Neural progenitor cell (in vitro differentiated cells): ENCODE results near the gene RFX8. TPM values are rescaled to one million over a fixed set of nuclear protein-coding genes. Genes with fewer than 3 reads are reported as not detected.

ENCODE experiments used
- DNase-seq: peaks from one replicate; pipeline ENCODE4 v3.0.0-alpha.2; 2016; ENCODE audit warnings: low spot score
- H2AFZ ChIP-seq: fragments of 200-600 bp; sonication (generic); replicated peaks from 2 replicates; pipeline ENCODE4 v1.6.1; 2016; ENCODE audit warnings: antibody characterized with exemption
- H3F3A ChIP-seq: fragments of 200-600 bp; sonication (generic); 2 replicates; pipeline ENCODE4 v1.6.1; 2016; ENCODE audit warnings: antibody characterized with exemption, low read depth
- H3K27ac ChIP-seq: fragments of 200-600 bp; sonication (generic); 2 replicates; pipeline ENCODE4 v1.5.1; 2016; ENCODE audit warnings: mild to moderate bottlenecking
- H3K27me3 ChIP-seq: fragments of 200-600 bp; sonication (generic); 2 replicates; pipeline ENCODE4 v1.6.1; 2016; ENCODE audit warnings: mild to moderate bottlenecking, moderate library complexity
- H3K36me3 ChIP-seq: fragments of 200-600 bp; sonication (generic); 2 replicates; pipeline ENCODE4 v1.5.1; 2016
- H3K4me1 ChIP-seq: fragments of 200-600 bp; sonication (generic); 2 replicates; pipeline ENCODE4 v1.6.1; 2016; ENCODE audit warnings: mixed run types
- H3K4me2 ChIP-seq: fragments of 200-600 bp; sonication (generic); 2 replicates; pipeline ENCODE4 v1.6.1; 2016
- H3K4me3 ChIP-seq: fragments of 200-600 bp; sonication (generic); 2 replicates; pipeline ENCODE4 v1.5.1; 2016
- H3K79me2 ChIP-seq: fragments of 200-600 bp; sonication (generic); 2 replicates; pipeline ENCODE4 v1.6.1; 2016; ENCODE audit warnings: low read depth
- H3K9ac ChIP-seq: fragments of 200-600 bp; sonication (generic); 2 replicates; pipeline ENCODE4 v1.6.1; 2016
- H3K9me3 ChIP-seq: fragments of 200-600 bp; sonication (generic); 2 replicates; pipeline ENCODE4 v1.5.1; 2016; ENCODE audit warnings: low read depth
- H4K20me1 ChIP-seq: fragments of 200-600 bp; sonication (generic); 2 replicates; pipeline ENCODE4 v1.6.1; 2016; ENCODE audit warnings: low read depth
- H3K27ac Mint-ChIP-seq: 3 replicates; pipeline ENCODE4 v1.8.0; 2021; ENCODE audit warnings: mixed read lengths
- H3K27me3 Mint-ChIP-seq: 2 replicates; pipeline ENCODE4 v1.8.0; 2022; ENCODE audit warnings: low read depth, mild to moderate bottlenecking, inconsistent platforms, moderate library complexity, mixed read lengths; ENCODE audit not compliant: insufficient read depth
- H3K36me3 Mint-ChIP-seq: 3 replicates; pipeline ENCODE4 v1.8.0; 2021; ENCODE audit warnings: mixed read lengths
- H3K4me1 Mint-ChIP-seq: 3 replicates; pipeline ENCODE4 v1.8.0; 2021; ENCODE audit warnings: mixed read lengths
- H3K4me3 Mint-ChIP-seq: 3 replicates; pipeline ENCODE4 v1.8.0; 2021; ENCODE audit warnings: mild to moderate bottlenecking, moderate library complexity, mixed read lengths
- H3K9me3 Mint-ChIP-seq: 3 replicates; pipeline ENCODE4 v1.8.0; 2020; ENCODE audit warnings: mixed read lengths
- EZH2 ChIP-seq: fragments of 200-600 bp; sonication (generic); IDR thresholded peaks from 2 replicates; pipeline ENCODE4 v1.6.1; 2017; ENCODE audit warnings: antibody characterized with exemption, mild to moderate bottlenecking, moderate library complexity
- EZH2phosphoT487 ChIP-seq: fragments of 200-600 bp; sonication (generic); IDR thresholded peaks from 2 replicates; pipeline ENCODE4 v1.6.1; 2017; ENCODE audit warnings: antibody characterized with exemption
- total RNA-seq: library from RNA; depleted of rRNA; stranded (reverse); fragments of >200 nt; gene quantifications from 2 replicates; pipeline ENCODE4 v1.2.3, GENCODE V29; 2015; ENCODE audit warnings: low replicate concordance
- TF ChIP-seq, protein P1 (sequence below): fragments of 200-600 bp; sonication (generic); IDR thresholded peaks from 2 replicates; pipeline ENCODE4 v1.5.1; 2017; ENCODE audit warnings: antibody characterized with exemption, mild to moderate bottlenecking

Gene RFX8
- total RNA-seq, 1 donor from 2014 or later: 0.37 TPM

DNA sequence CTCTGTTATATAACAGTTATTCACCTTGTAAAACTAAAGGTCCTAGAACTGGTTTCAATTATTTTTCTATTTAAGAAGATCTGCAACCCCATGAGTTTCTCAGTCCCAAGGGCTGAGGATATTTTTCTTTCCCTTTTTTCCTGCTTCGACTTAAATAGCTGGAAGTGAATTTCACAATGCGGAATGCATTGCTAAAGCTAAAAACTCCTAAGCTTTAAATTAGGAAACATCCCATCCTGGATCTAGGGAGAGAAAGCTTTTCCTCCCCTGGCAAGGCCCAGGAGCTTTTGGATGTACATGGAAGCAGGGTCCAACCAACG is 1.4 kb downstream of the RFX8 start:
- TF ChIP-seq EZH2phosphoT487: no peak
- TF ChIP-seq, protein P1, sequence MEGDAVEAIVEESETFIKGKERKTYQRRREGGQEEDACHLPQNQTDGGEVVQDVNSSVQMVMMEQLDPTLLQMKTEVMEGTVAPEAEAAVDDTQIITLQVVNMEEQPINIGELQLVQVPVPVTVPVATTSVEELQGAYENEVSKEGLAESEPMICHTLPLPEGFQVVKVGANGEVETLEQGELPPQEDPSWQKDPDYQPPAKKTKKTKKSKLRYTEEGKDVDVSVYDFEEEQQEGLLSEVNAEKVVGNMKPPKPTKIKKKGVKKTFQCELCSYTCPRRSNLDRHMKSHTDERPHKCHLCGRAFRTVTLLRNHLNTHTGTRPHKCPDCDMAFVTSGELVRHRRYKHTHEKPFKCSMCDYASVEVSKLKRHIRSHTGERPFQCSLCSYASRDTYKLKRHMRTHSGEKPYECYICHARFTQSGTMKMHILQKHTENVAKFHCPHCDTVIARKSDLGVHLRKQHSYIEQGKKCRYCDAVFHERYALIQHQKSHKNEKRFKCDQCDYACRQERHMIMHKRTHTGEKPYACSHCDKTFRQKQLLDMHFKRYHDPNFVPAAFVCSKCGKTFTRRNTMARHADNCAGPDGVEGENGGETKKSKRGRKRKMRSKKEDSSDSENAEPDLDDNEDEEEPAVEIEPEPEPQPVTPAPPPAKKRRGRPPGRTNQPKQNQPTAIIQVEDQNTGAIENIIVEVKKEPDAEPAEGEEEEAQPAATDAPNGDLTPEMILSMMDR: no peak
- no peak for TF ChIP-seq EZH2
- peaks cover 8% of the 10 kb centered on the region for H3F3A ChIP-seq
- H3K4me3 ChIP-seq: peak overlapping the region; percentile 42
- no peaks in the 10 kb centered on the region for H3K79me2 ChIP-seq
- Mint-ChIP-seq H3K4me1 (peaks cover 7% of the 10 kb centered on the region), H3K27me3 (peaks cover 27% of the 10 kb centered on the region), H3K27ac (no peak overlapping the region), H3K36me3 (no peaks in the 10 kb centered on the region), H3K4me3 (peak overlapping the region; percentile 83), H3K9me3 (no peaks in the 10 kb centered on the region)
- no peaks in the 10 kb centered on the region for H3K9me3 ChIP-seq
- peaks cover 10% of the 10 kb centered on the region for H3K4me1 ChIP-seq
- H3K4me2 ChIP-seq: peak overlapping the region; percentile 74
- H3K9ac ChIP-seq: no peak overlapping the region
- DNase-seq: no peak
- H4K20me1 ChIP-seq: no peaks in the 10 kb centered on the region
- peaks cover 37% of the 10 kb centered on the region for H3K27me3 ChIP-seq
- H3K27ac ChIP-seq: no peak overlapping the region
- H3K36me3 ChIP-seq: no peaks in the 10 kb centered on the region
- peak overlapping the region; percentile 89 for H2AFZ ChIP-seq

- H3K4me3 Mint-ChIP-seq: no peak overlapping the region
- Histone ChIP-seq H4K20me1 (no peaks in the 10 kb centered on the region), H3K9ac (no peak overlapping the region), H3K9me3 (no peaks in the 10 kb centered on the region), H3K4me1 (peaks cover 21% of the 10 kb centered on the region), H3K27ac (no peak overlapping the region), H3K79me2 (no peaks in the 10 kb centered on the region), H3K4me2 (no peak overlapping the region), H2AFZ (no peak overlapping the region), H3F3A (peaks cover 12% of the 10 kb centered on the region), H3K27me3 (peaks cover 27% of the 10 kb centered on the region), H3K4me3 (no peak overlapping the region), H3K36me3 (no peaks in the 10 kb centered on the region)
- peaks cover 23% of the 10 kb centered on the region for H3K27me3 Mint-ChIP-seq
- no peaks in the 10 kb centered on the region for H3K36me3 Mint-ChIP-seq
- H3K27ac Mint-ChIP-seq: no peak overlapping the region
- H3K4me1 Mint-ChIP-seq: peaks cover 31% of the 10 kb centered on the region
- DNase-seq: no peak
- H3K9me3 Mint-ChIP-seq: no peaks in the 10 kb centered on the region
- TF ChIP-seq EZH2 (no peak), EZH2phosphoT487 (no peak)
These were observed 5.0 kb downstream of the RFX8 start for GRCh38 chr2:101469863-101470262.

- H3K4me2 ChIP-seq: peak overlapping the region; percentile 36
- H3K9me3 ChIP-seq: no peaks in the 10 kb centered on the region
- H3K9ac ChIP-seq: no peak overlapping the region
- no peaks in the 10 kb centered on the region for H3K36me3 Mint-ChIP-seq
- peak overlapping the region; percentile 43 for H3K27ac Mint-ChIP-seq
- H3K36me3 ChIP-seq: no peaks in the 10 kb centered on the region
- peaks cover 11% of the 10 kb centered on the region for H3F3A ChIP-seq
- H3K4me3 Mint-ChIP-seq: no peak overlapping the region
- peaks cover 17% of the 10 kb centered on the region for H3K4me1 ChIP-seq
- peaks cover 1% of the 10 kb centered on the region for H3K27me3 ChIP-seq
- no peaks in the 10 kb centered on the region for H4K20me1 ChIP-seq
- H3K79me2 ChIP-seq: no peaks in the 10 kb centered on the region
- no peak overlapping the region for H2AFZ ChIP-seq
- peaks cover 31% of the 10 kb centered on the region for H3K4me1 Mint-ChIP-seq
- DNase-seq: peak; percentile 77
- H3K27ac ChIP-seq: no peak overlapping the region
- TF ChIP-seq EZH2phosphoT487: no peak
- TF ChIP-seq, protein P1: no peak
- TF ChIP-seq EZH2: no peak
- peaks cover 8% of the 10 kb centered on the region for H3K27me3 Mint-ChIP-seq
- no peak overlapping the region for H3K4me3 ChIP-seq
- no peaks in the 10 kb centered on the region for H3K9me3 Mint-ChIP-seq
These were observed 7.6 kb downstream of the RFX8 start for GRCh38 chr2:101467306-101467705.

- Histone ChIP-seq H2AFZ (no peak overlapping the region), H3K9ac (no peak overlapping the region), H3K27ac (no peak overlapping the region), H3K79me2 (no peaks in the 10 kb centered on the region), H3K9me3 (no peaks in the 10 kb centered on the region), H3K4me1 (peaks cover 17% of the 10 kb centered on the region), H3K4me3 (no peak overlapping the region), H3K4me2 (peak overlapping the region; percentile 36), H4K20me1 (no peaks in the 10 kb centered on the region), H3F3A (peaks cover 11% of the 10 kb centered on the region), H3K27me3 (no peaks in the 10 kb centered on the region), H3K36me3 (no peaks in the 10 kb centered on the region)
- TF ChIP-seq, protein P1: no peak
- TF ChIP-seq EZH2 (no peak), EZH2phosphoT487 (no peak)
- Mint-ChIP-seq H3K4me3 (no peak overlapping the region), H3K27me3 (peaks cover 8% of the 10 kb centered on the region), H3K27ac (peak overlapping the region; percentile 75), H3K4me1 (peaks cover 31% of the 10 kb centered on the region), H3K36me3 (no peaks in the 10 kb centered on the region), H3K9me3 (no peaks in the 10 kb centered on the region)
- DNase-seq: no peak
These were observed 8.5 kb downstream of the RFX8 start for GRCh38 chr2:101466426-101466825.
